B cell (primary cell): ENCODE data around the gene TTPAL. TPM values are rescaled to one million over a fixed set of nuclear protein-coding genes. Genes with fewer than 3 reads are reported as not detected.

Experiments
- ATAC-seq: fragments of 200-7000 bp; cut with Tn5 transposase; one replicate; pipeline ENCODE4 v1.10.0; 2021; ENCODE audit warnings: low read depth, mild to moderate bottlenecking, moderate number of reproducible peaks, moderate library complexity
- CTCF ChIA-PET: fragments of 350-600 bp; sonication (Branson Sonifier 250); formaldehyde crosslinking; loops from one replicate; lab custom pipeline; 2021; ENCODE audit warnings: antibody characterized with exemption, inconsistent platforms; lab: Charles Lee
- POLR2A ChIA-PET: fragments of 350-600 bp; sonication (Branson Sonifier 250); formaldehyde crosslinking; loops from one replicate; lab custom pipeline; 2021; ENCODE audit warnings: antibody characterized with exemption; lab: Charles Lee
- DNase-seq: peaks from one replicate; pipeline ENCODE4 v3.0.0; 2013
- H2AFZ ChIP-seq: 2 replicates; pipeline ENCODE4 v1.6.1; 2012; ENCODE audit warnings: mild to moderate bottlenecking, low read depth, low read length; ENCODE audit not compliant: insufficient read depth, poor library complexity, severe bottlenecking
- H3K27ac ChIP-seq, 2 donors: 1 replicate in 1 of 2; 2 replicates in 1 of 2; pipeline ENCODE4 v1.5.1; 2012 to 2013; ENCODE audit warnings: low read length in 2 of 2, mild to moderate bottlenecking in 2 of 2, moderate library complexity in 1 of 2
- H3K27me3 ChIP-seq, 4 experiments: fragments of 200-600 bp in 1 of 4; sonication (generic) in 1 of 4; replicated peaks in 1 of 4; 1 replicate in 2 of 4; 2 replicates in 2 of 4; pipeline versions ENCODE4 v1.6.1 to v1.7.0; 2013 to 2016; ENCODE audit warnings: low read length in 3 of 4, mild to moderate bottlenecking in 2 of 4, mixed read lengths in 1 of 4, moderate library complexity in 1 of 4; ENCODE audit not compliant: insufficient read depth in 4 of 4, control insufficient read depth in 3 of 4; ENCODE audit errors: control extremely low read depth in 1 of 4
- H3K36me3 ChIP-seq, 2 experiments: replicated peaks in 1 of 2; 1 replicate in 1 of 2; 2 replicates in 1 of 2; pipeline versions ENCODE4 v1.6.1 to v1.7.1; 2013; ENCODE audit warnings: low read length in 1 of 2; ENCODE audit not compliant: insufficient read depth in 2 of 2, control insufficient read depth in 1 of 2; ENCODE audit errors: control extremely low read depth in 1 of 2, extremely low read depth in 1 of 2
- H3K4me1 ChIP-seq, 2 donors: fragments of 200-600 bp in 1 of 2; sonication (generic) in 1 of 2; 1 replicate in 1 of 2; 2 replicates in 1 of 2; pipeline versions ENCODE4 v1.5.1 to v1.6.1; 2013 to 2017; ENCODE audit warnings: low read length in 2 of 2; ENCODE audit not compliant: control insufficient read depth in 2 of 2, insufficient read depth in 2 of 2
- H3K4me2 ChIP-seq: replicated peaks from 2 replicates; pipeline ENCODE3; 2012; ENCODE audit warnings: mild to moderate bottlenecking, low read depth, low read length; ENCODE audit not compliant: poor library complexity, severe bottlenecking
- H3K4me3 ChIP-seq, 5 experiments: fragments of 200-600 bp in 1 of 5; sonication (generic) in 1 of 5; 1 replicate in 3 of 5; 2 replicates in 2 of 5; pipeline versions ENCODE4 v1.5.1 to v1.7.0; 2011 to 2016; ENCODE audit warnings: low read length in 4 of 5, mild to moderate bottlenecking in 4 of 5, low read depth in 2 of 5, control low read depth in 1 of 5, moderate library complexity in 1 of 5; ENCODE audit not compliant: insufficient read depth in 1 of 5; ENCODE audit errors: control extremely low read depth in 1 of 5, extremely low read depth in 1 of 5
- H3K79me2 ChIP-seq: fragments of 200-600 bp; sonication (generic); one replicate; pipeline ENCODE4 v1.6.0; 2016; ENCODE audit warnings: low read length; ENCODE audit not compliant: control insufficient read depth, insufficient read depth
- H3K9ac ChIP-seq: fragments of 200-600 bp; sonication (generic); 2 replicates; pipeline ENCODE4 v1.6.1; 2017; ENCODE audit warnings: mild to moderate bottlenecking, low read length, moderate library complexity
- H3K9me3 ChIP-seq, 3 donors: one replicate each; pipeline versions ENCODE4 v1.6.1 to v1.7.1; 2013; ENCODE audit warnings: low read length in 2 of 3; ENCODE audit not compliant: control insufficient read depth in 2 of 3, insufficient read depth in 1 of 3; ENCODE audit errors: control extremely low read depth in 1 of 3
- H4K20me1 ChIP-seq: 2 replicates; pipeline ENCODE4 v1.6.0; 2012; ENCODE audit warnings: mild to moderate bottlenecking, low read length; ENCODE audit not compliant: insufficient read depth, control insufficient read depth, poor library complexity, severe bottlenecking
- H3K27ac Mint-ChIP-seq: one replicate; pipeline ENCODE4 v1.8.0; 2021; ENCODE audit warnings: mixed read lengths
- H3K27me3 Mint-ChIP-seq: one replicate; pipeline ENCODE4 v1.8.0; 2021; ENCODE audit warnings: mixed read lengths
- H3K4me1 Mint-ChIP-seq: one replicate; pipeline ENCODE4 v1.8.0; 2021; ENCODE audit warnings: mixed read lengths
- H3K4me3 Mint-ChIP-seq: one replicate; pipeline ENCODE4 v1.8.0; 2021; ENCODE audit warnings: mixed read lengths
- H3K9me3 Mint-ChIP-seq: one replicate; pipeline ENCODE4 v1.8.0; 2022; ENCODE audit warnings: mixed read lengths; ENCODE audit not compliant: insufficient read depth
- CTCF ChIP-seq: fragments of 200-600 bp; IDR thresholded peaks from one replicate; pipeline ENCODE4 v1.8.0; 2022; ENCODE audit warnings: antibody characterized with exemption, mild to moderate bottlenecking
- EZH2 ChIP-seq: IDR thresholded peaks from 2 replicates; pipeline ENCODE4 v1.6.1; 2012; ENCODE audit warnings: borderline replicate concordance, low read depth, mild to moderate bottlenecking, moderate library complexity, low read length; ENCODE audit not compliant: insufficient read depth, poor library complexity, severe bottlenecking
- WGBS: methylation state at CpG from one replicate; pipeline ENCODE4 v1.1.5; 2013; ENCODE audit warnings: missing lambda C conversion rate; ENCODE audit not compliant: insufficient coverage; 5-methylcytosine and 5-hydroxymethylcytosine counted together
- intact Hi-C: fragments of 100-400 bp; cut with micrococcal nuclease; formaldehyde crosslinking; loops from one replicate; pipeline ENCODE4 v1.10.0; 2022
- polyA plus RNA-seq: library from polyadenylated mRNA; depleted of rRNA; stranded (reverse); fragments of >200 nt; gene quantifications from 2 replicates; pipeline ENCODE4 v1.2.3, GENCODE V29; 2012
- total RNA-seq, 2 donors: library from RNA; stranded (reverse); fragments of 120-200 nt in 1 of 2; gene quantifications; 1 replicate in 1 of 2; 2 replicates in 1 of 2; pipeline versions ENCODE4 v1.2.3 to v1.2.4, GENCODE V29; 2013 to 2022

Gene TTPAL
- total and polyA plus RNA-seq, 2 donors (not counting 1 experiment from before 2014, with no cell fraction given), result 4.0 to 26.8 TPM

- Histone ChIP-seq H3K4me3 (peak overlapping the region; percentile 70 to 99 (median 78)), H3K79me2 (peaks cover 11% of the 10 kb centered on the region), H4K20me1 (no peaks in the 10 kb centered on the region), H3K9me3 (no peaks in the 10 kb centered on the region), H3K27ac (peak overlapping the region; percentile 90 to 93), H2AFZ (peak overlapping the region; percentile 89), H3K4me2 (peak overlapping the region; percentile 73), H3K36me3 (peaks cover 0 to 4% of the 10 kb centered on the region in 2 experiments), H3K27me3 (peaks cover 0 to 3% (median 0%) of the 10 kb centered on the region in 4 experiments), H3K4me1 (peaks cover 23 to 31% of the 10 kb centered on the region in 2 donors), H3K9ac (peak overlapping the region; percentile 94)
- peak overlapping the region; percentile 95 for H3K27ac Mint-ChIP-seq
- 57% methylated on average over 1 of the region's 2 CpGs for WGBS
- ATAC-seq (no peak), DNase-seq (no peak)
- no peaks in the 10 kb centered on the region for H3K9me3 Mint-ChIP-seq
- no peak for TF ChIP-seq CTCF
- no peak for TF ChIP-seq EZH2
- ChIA-PET POLR2A (interaction anchor here (0.6 to 1.1 kb wide), 2 partner anchors 52 to 151 kb away, joined by 3 read pairs; no protein-coding TSS in a partner anchor), CTCF (interaction anchor here (0.6 to 1.4 kb wide), 5 partner anchors 90 to 259 kb away, joined by 3 to 5 read pairs (median 3); no protein-coding TSS in a partner anchor)
- H3K4me3 Mint-ChIP-seq, result peak overlapping the region; percentile 97
- H3K4me1 Mint-ChIP-seq, result peaks cover 38% of the 10 kb centered on the region
- H3K27me3 Mint-ChIP-seq, result peaks cover 2% of the 10 kb centered on the region
- intact Hi-C loops, result loop anchor here (1.0 to 5.0 kb wide), 7 partner anchors 47 to 412 kb away; partner anchors contain the start of genes ADA, OSER1, SERINC3 and YWHAB
These were observed 341 bp upstream of the TTPAL start for GRCh38 chr20:44475372-44475693.

- H2AFZ ChIP-seq, result no peak overlapping the region
- peaks cover 22% of the 10 kb centered on the region for H3K79me2 ChIP-seq
- no peaks in the 10 kb centered on the region for H3K27me3 ChIP-seq
- no peak for ATAC-seq
- peak overlapping the region in 1 of 2 donors; percentile 93 for H3K27ac ChIP-seq
- no peak for DNase-seq
- POLR2A ChIA-PET, result no interaction called here
- no peak overlapping the region for H3K4me3 ChIP-seq
- H4K20me1 ChIP-seq, result no peaks in the 10 kb centered on the region
- peak overlapping the region; percentile 97 for H3K4me3 Mint-ChIP-seq
- H3K4me1 Mint-ChIP-seq, result peaks cover 48% of the 10 kb centered on the region
- 100% methylated on average over 1 of the region's 3 CpGs for WGBS
- peaks cover 0 to 18% of the 10 kb centered on the region in 2 experiments for H3K36me3 ChIP-seq
- H3K9me3 Mint-ChIP-seq, result no peaks in the 10 kb centered on the region
- TF ChIP-seq EZH2 (no peak), CTCF (no peak)
- intact Hi-C loops, result loop anchor here (5.0 kb wide), 3 partner anchors 175 to 410 kb away; partner anchors contain the start of genes ADA and YWHAB
- peaks cover 2% of the 10 kb centered on the region for H3K27me3 Mint-ChIP-seq
- H3K4me2 ChIP-seq, result no peak overlapping the region
- H3K4me1 ChIP-seq, result peaks cover 23 to 34% of the 10 kb centered on the region in 2 donors
- H3K9ac ChIP-seq, result no peak overlapping the region
- CTCF ChIA-PET, result interaction anchor here (1.1 kb wide), 1 partner anchor 99 kb away, joined by 3 read pairs; no protein-coding TSS in a partner anchor
- no peaks in the 10 kb centered on the region for H3K9me3 ChIP-seq
- H3K27ac Mint-ChIP-seq, result no peak overlapping the region
These were observed 1.5 kb downstream of the TTPAL start for GRCh38 chr20:44477151-44477550.
